ENCODE results near the gene SYT2.
"Not testable (repeated sequence)": the region's sequence is repeated elsewhere in the genome, so short reads cannot be mapped to it uniquely, and the experiment has no call there.

DNA sequence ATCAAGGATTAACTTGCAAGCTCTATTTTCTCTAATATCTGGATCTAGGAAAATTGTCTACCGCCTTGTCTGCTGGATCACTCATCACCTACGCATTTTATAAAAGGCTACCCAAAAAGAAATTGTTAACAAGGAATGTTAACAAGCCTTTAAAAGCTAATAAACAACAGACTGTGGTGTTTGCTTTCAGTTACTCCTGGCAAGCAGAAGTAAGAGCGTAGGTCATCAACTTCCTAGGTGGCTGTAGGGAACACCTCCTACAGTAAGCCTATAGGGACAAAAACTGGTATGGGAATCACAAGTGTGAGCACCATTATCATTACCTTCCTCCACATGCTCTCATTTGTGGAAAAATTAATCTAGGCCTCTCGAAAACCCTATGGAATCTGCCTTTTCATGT is 155.6 kb downstream of the SYT2 start:
- TF ChIP-seq, protein P1, sequence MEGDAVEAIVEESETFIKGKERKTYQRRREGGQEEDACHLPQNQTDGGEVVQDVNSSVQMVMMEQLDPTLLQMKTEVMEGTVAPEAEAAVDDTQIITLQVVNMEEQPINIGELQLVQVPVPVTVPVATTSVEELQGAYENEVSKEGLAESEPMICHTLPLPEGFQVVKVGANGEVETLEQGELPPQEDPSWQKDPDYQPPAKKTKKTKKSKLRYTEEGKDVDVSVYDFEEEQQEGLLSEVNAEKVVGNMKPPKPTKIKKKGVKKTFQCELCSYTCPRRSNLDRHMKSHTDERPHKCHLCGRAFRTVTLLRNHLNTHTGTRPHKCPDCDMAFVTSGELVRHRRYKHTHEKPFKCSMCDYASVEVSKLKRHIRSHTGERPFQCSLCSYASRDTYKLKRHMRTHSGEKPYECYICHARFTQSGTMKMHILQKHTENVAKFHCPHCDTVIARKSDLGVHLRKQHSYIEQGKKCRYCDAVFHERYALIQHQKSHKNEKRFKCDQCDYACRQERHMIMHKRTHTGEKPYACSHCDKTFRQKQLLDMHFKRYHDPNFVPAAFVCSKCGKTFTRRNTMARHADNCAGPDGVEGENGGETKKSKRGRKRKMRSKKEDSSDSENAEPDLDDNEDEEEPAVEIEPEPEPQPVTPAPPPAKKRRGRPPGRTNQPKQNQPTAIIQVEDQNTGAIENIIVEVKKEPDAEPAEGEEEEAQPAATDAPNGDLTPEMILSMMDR (IDR thresholded peaks at IDR 0.05) = not testable (repeated sequence)
- not testable (repeated sequence) for TF ChIP-seq ETV6 (CRISPR knock-in tag; IDR thresholded peaks at IDR 0.05); CREB1 (CRISPR knock-in tag; IDR thresholded peaks at IDR 0.05); SP1 (CRISPR knock-in tag; conservative IDR thresholded peaks at IDR 0.05); KAT7 (CRISPR knock-in tag; IDR thresholded peaks at IDR 0.05; ENCODE audit: borderline replicate concordance); ZNF138 (CRISPR knock-in tag; conservative IDR thresholded peaks at IDR 0.05); GABPB1 (CRISPR knock-in tag; IDR thresholded peaks at IDR 0.05); NR2C2 (CRISPR knock-in tag; IDR thresholded peaks at IDR 0.05); TCF7 (CRISPR knock-in tag; IDR thresholded peaks at IDR 0.05; ENCODE audit: low read depth); JUN (CRISPR knock-in tag; IDR thresholded peaks at IDR 0.05); CBFB (CRISPR knock-in tag; IDR thresholded peaks at IDR 0.05; ENCODE audit: low read depth)
- TF ChIP-seq, protein P2, sequence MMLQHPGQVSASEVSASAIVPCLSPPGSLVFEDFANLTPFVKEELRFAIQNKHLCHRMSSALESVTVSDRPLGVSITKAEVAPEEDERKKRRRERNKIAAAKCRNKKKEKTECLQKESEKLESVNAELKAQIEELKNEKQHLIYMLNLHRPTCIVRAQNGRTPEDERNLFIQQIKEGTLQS (CRISPR knock-in tag; conservative IDR thresholded peaks at IDR 0.05) = not testable (repeated sequence)
- TF ChIP-seq, protein P3, sequence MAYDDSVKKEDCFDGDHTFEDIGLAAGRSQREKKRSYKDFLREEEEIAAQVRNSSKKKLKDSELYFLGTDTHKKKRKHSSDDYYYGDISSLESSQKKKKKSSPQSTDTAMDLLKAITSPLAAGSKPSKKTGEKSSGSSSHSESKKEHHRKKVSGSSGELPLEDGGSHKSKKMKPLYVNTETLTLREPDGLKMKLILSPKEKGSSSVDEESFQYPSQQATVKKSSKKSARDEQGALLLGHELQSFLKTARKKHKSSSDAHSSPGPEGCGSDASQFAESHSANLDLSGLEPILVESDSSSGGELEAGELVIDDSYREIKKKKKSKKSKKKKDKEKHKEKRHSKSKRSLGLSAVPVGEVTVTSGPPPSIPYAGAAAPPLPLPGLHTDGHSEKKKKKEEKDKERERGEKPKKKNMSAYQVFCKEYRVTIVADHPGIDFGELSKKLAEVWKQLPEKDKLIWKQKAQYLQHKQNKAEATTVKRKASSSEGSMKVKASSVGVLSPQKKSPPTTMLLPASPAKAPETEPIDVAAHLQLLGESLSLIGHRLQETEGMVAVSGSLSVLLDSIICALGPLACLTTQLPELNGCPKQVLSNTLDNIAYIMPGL (CRISPR knock-in tag; IDR thresholded peaks at IDR 0.05) = not testable (repeated sequence)
- TF ChIP-seq, protein P4, sequence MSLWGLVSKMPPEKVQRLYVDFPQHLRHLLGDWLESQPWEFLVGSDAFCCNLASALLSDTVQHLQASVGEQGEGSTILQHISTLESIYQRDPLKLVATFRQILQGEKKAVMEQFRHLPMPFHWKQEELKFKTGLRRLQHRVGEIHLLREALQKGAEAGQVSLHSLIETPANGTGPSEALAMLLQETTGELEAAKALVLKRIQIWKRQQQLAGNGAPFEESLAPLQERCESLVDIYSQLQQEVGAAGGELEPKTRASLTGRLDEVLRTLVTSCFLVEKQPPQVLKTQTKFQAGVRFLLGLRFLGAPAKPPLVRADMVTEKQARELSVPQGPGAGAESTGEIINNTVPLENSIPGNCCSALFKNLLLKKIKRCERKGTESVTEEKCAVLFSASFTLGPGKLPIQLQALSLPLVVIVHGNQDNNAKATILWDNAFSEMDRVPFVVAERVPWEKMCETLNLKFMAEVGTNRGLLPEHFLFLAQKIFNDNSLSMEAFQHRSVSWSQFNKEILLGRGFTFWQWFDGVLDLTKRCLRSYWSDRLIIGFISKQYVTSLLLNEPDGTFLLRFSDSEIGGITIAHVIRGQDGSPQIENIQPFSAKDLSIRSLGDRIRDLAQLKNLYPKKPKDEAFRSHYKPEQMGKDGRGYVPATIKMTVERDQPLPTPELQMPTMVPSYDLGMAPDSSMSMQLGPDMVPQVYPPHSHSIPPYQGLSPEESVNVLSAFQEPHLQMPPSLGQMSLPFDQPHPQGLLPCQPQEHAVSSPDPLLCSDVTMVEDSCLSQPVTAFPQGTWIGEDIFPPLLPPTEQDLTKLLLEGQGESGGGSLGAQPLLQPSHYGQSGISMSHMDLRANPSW (CRISPR knock-in tag; conservative IDR thresholded peaks at IDR 0.05; ENCODE audit: low read depth) = not testable (repeated sequence)

Data from WTC11 (cell line).